Measurements from ENCODE around the gene DNMT3A. TPM values are rescaled to one million over a fixed set of nuclear protein-coding genes. Genes with fewer than 3 reads are reported as not detected.

Gene DNMT3A
- total and polyA plus RNA-seq, 2 experiments from 2014 or later, result 2.5 to 18.4 TPM

GRCh38 chr2:25326326-25327013 lies 15.3 kb downstream of the DNMT3A start:
- in situ Hi-C loops (cut with MboI), result no loop called here
- Histone ChIP-seq H3K4me3 (no peak overlapping the region), H3K4me1 (ENCODE audit: insufficient read depth) (no peaks in the 10 kb centered on the region), H3K79me2 (ENCODE audit: insufficient read depth) (no peaks in the 10 kb centered on the region; the same call in 1 of the 2 replicates), H3K9ac (no peak overlapping the region), H3K9me3 (ENCODE audit: low read depth) (no peaks in the 10 kb centered on the region), H3F3A (ENCODE audit: insufficient read depth) (no peaks in the 10 kb centered on the region), H2AFZ (no peak overlapping the region), H3K36me3 (ENCODE audit: low read depth) (0 out of 2 replicates have a peak, but pooled peaks cover 5% of the 10 kb centered on the region), H3K9me2 (ENCODE audit: insufficient read depth) (no peaks in the 10 kb centered on the region), H4K20me1 (ENCODE audit: insufficient read depth) (no peaks in the 10 kb centered on the region), H3K27ac (no peak overlapping the region), H3K4me2 (ENCODE audit: unreplicated experiment) (no peak overlapping the region), H3K27me3 (replicated peaks; ENCODE audit: insufficient read depth) (no peaks in the 10 kb centered on the region)
- no peak for DNase-seq
- WGBS, 2 experiments (ENCODE audit: low coverage in 1 of 2, low lambda C conversion rate in 2 of 2, missing lambda C conversion rate in 2 of 2), result 90 to 95% methylated on average over 5 of the region's 5 CpGs
- TF ChIP-seq EZH2 (IDR thresholded peaks at IDR 0.05; ENCODE audit: insufficient read depth, poor library complexity, severe bottlenecking) (no peak), EZH2phosphoT487 (IDR thresholded peaks at IDR 0.05; ENCODE audit: insufficient read depth, low read depth) (no peak)

GRCh38 chr2:25324905-25325592 lies 16.7 kb downstream of the DNMT3A start:
- Histone ChIP-seq H3K9me3 (ENCODE audit: low read depth) (no peaks in the 10 kb centered on the region), H3F3A (ENCODE audit: insufficient read depth) (no peaks in the 10 kb centered on the region), H3K27me3 (replicated peaks; ENCODE audit: insufficient read depth) (no peaks in the 10 kb centered on the region), H3K79me2 (ENCODE audit: insufficient read depth) (no peaks in the 10 kb centered on the region), H3K36me3 (ENCODE audit: low read depth) (0 out of 2 replicates have a peak, but pooled peaks cover 5% of the 10 kb centered on the region), H3K4me3 (no peak overlapping the region), H3K4me1 (ENCODE audit: insufficient read depth) (no peaks in the 10 kb centered on the region), H3K9me2 (ENCODE audit: insufficient read depth) (no peaks in the 10 kb centered on the region), H3K9ac (no peak overlapping the region), H2AFZ (no peak overlapping the region), H3K27ac (no peak overlapping the region), H3K4me2 (ENCODE audit: unreplicated experiment) (no peak overlapping the region), H4K20me1 (ENCODE audit: insufficient read depth) (no peaks in the 10 kb centered on the region)
- peak; percentile 68 for DNase-seq
- no peak for TF ChIP-seq EZH2 (IDR thresholded peaks at IDR 0.05; ENCODE audit: insufficient read depth, poor library complexity, severe bottlenecking)
- no peak for TF ChIP-seq EZH2phosphoT487 (IDR thresholded peaks at IDR 0.05; ENCODE audit: insufficient read depth, low read depth)
- in situ Hi-C loops (cut with MboI), result no loop called here
- WGBS, 2 experiments (ENCODE audit: low coverage in 1 of 2, low lambda C conversion rate in 2 of 2, missing lambda C conversion rate in 2 of 2), result 69 to 79% methylated on average over 16 of the region's 16 CpGs

GRCh38 chr2:25324251-25324650 lies 17.5 kb downstream of the DNMT3A start:
- Histone ChIP-seq H4K20me1 (ENCODE audit: insufficient read depth) (no peaks in the 10 kb centered on the region), H3K27me3 (replicated peaks; ENCODE audit: insufficient read depth) (no peaks in the 10 kb centered on the region), H3K9ac (no peak overlapping the region), H3K27ac (no peak overlapping the region), H3K4me1 (ENCODE audit: insufficient read depth) (no peaks in the 10 kb centered on the region), H3K4me3 (no peak overlapping the region), H3F3A (ENCODE audit: insufficient read depth) (no peaks in the 10 kb centered on the region), H2AFZ (no peak overlapping the region), H3K9me3 (ENCODE audit: low read depth) (no peaks in the 10 kb centered on the region), H3K36me3 (ENCODE audit: low read depth) (0 out of 2 replicates have a peak, but pooled peaks cover 5% of the 10 kb centered on the region), H3K4me2 (ENCODE audit: unreplicated experiment) (no peak overlapping the region), H3K9me2 (ENCODE audit: insufficient read depth) (no peaks in the 10 kb centered on the region), H3K79me2 (ENCODE audit: insufficient read depth) (no peaks in the 10 kb centered on the region)
- 84 to 96% methylated on average over 4 of the region's 4 CpGs for WGBS, 2 experiments (ENCODE audit: low coverage in 1 of 2, low lambda C conversion rate in 2 of 2, missing lambda C conversion rate in 2 of 2)
- DNase-seq, result no peak
- in situ Hi-C loops (cut with MboI), result no loop called here
- no peak for TF ChIP-seq EZH2phosphoT487 (IDR thresholded peaks at IDR 0.05; ENCODE audit: insufficient read depth, low read depth)
- no peak for TF ChIP-seq EZH2 (IDR thresholded peaks at IDR 0.05; ENCODE audit: insufficient read depth, poor library complexity, severe bottlenecking)

GRCh38 chr2:25323610-25324189 lies 18.0 kb downstream of the DNMT3A start:
- no peaks in the 10 kb centered on the region for H3K4me1 ChIP-seq (ENCODE audit: insufficient read depth)
- no peak for DNase-seq

More at GRCh38 chr2:25323610-25324189, 18.0 kb downstream of the DNMT3A start:
- no peak overlapping the region for H3K9ac ChIP-seq
- TF ChIP-seq EZH2phosphoT487 (IDR thresholded peaks at IDR 0.05; ENCODE audit: insufficient read depth, low read depth) (no peak), EZH2 (IDR thresholded peaks at IDR 0.05; ENCODE audit: insufficient read depth, poor library complexity, severe bottlenecking) (no peak)
- no peak overlapping the region for H2AFZ ChIP-seq
- no peaks in the 10 kb centered on the region for H3K79me2 ChIP-seq (ENCODE audit: insufficient read depth)
- in situ Hi-C loops (cut with MboI), result no loop called here
- H3F3A ChIP-seq (ENCODE audit: insufficient read depth), result no peaks in the 10 kb centered on the region
- no peak overlapping the region for H3K4me3 ChIP-seq
- H3K9me2 ChIP-seq (ENCODE audit: insufficient read depth), result no peaks in the 10 kb centered on the region
- no peaks in the 10 kb centered on the region for H4K20me1 ChIP-seq (ENCODE audit: insufficient read depth)
- H3K9me3 ChIP-seq (ENCODE audit: low read depth), result no peaks in the 10 kb centered on the region
- WGBS, 2 experiments (ENCODE audit: low coverage in 1 of 2, low lambda C conversion rate in 2 of 2, missing lambda C conversion rate in 2 of 2), result 76 to 77% methylated on average over 8 of the region's 8 CpGs
- H3K36me3 ChIP-seq (ENCODE audit: low read depth), result 0 out of 2 replicates have a peak, but pooled peaks cover 5% of the 10 kb centered on the region
- no peak overlapping the region for H3K4me2 ChIP-seq (ENCODE audit: unreplicated experiment)
- no peak overlapping the region for H3K27ac ChIP-seq
- no peaks in the 10 kb centered on the region for H3K27me3 ChIP-seq (replicated peaks; ENCODE audit: insufficient read depth)
